Right ventricle myocardium superior (tissue), 1 donor: Measurements from ENCODE around the gene SIRPA. TPM values are rescaled to one million over a fixed set of nuclear protein-coding genes. Genes with fewer than 3 reads are reported as not detected.
"Not testable (repeated sequence)": the region's sequence is repeated elsewhere in the genome, so short reads cannot be mapped to it uniquely, and the experiment has no call there.

Source experiments
- ATAC-seq: fragments of 200-7000 bp; cut with Tn5 transposase; one replicate; pipeline ENCODE4 v1.9.1; 2020; ENCODE audit warnings: mild to moderate bottlenecking; ENCODE audit not compliant: poor library complexity
- DNase-seq: peaks from one replicate; pipeline ENCODE4 v3.0.0-alpha.2; 2020
- intact Hi-C: fragments of 100-400 bp; cut with DNase I; formaldehyde crosslinking; loops from one replicate; pipeline ENCODE4 v1.11.2; 2022
- total RNA-seq: library from RNA; stranded (reverse); fragmentation: NEBNext Ultra II Directional; extraction: Animal tissue kit (Norgen Biotek cat#: 25700); gene quantifications from one replicate; pipeline ENCODE4 v1.2.1, GENCODE V29; 2021
- donor health status: DM: no; HTN: yes; CAD: no; lungs with severe emphysema.

The SIRPA gene
- total RNA-seq, 1 donor from 2014 or later = 19.5 TPM

DNA sequence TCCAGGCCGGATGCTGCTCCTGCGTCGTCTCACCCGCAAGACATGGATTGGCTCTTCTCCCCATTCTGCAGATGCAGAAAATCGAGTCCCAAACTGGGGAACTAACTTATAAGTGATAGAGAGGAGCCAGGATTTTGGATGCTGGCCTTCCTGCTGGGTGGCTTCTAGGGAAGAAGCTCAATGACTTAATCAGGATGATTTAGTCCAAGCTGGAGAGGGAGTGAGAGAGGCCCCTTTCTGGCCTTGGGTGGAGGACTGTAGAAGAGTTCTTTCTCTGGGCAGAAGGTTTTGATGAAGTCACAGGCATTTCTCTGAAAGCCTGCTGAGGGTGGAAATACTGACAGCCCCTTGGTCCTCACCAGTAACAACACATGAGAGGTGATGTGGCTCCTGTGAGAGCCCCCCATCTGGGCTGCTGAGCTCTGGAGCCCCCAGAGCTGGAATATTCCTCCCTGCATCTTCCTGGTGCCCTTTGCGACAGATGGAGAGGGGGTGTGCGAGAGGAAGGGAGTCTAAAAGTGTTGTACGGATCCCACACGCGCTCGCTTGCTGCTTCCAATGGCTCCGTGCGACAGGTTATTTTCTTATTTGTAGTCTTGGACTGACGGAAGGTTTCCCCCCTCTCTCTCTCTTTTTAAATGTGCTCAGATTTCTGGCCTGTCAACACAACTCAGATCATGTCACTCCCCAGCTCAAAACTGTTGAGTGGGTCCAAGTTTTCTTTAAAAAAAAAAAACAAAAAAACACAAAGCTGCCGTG is 3.5 kb downstream of the SIRPA start:
- DNase-seq (no peak), ATAC-seq (no peak)
- intact Hi-C loops = loop anchor here (5.0 kb wide), 1 partner anchor 96 kb away; no protein-coding TSS in a partner anchor

DNA sequence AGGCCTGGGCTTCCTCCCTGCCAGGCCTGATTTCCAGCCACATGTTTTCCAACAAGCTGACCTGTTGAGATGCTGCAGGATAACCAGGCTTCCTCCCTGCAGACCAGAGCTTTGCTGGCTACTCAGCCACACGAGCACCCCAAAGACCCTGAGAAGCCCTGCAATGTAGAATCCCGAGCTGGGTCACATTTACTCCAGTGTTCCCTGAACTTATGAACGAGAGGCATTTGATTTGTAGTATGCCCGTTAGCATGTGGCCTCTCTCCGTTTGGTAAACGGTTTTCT is 4.0 kb downstream of the SIRPA start:
- ATAC-seq = no peak

DNA sequence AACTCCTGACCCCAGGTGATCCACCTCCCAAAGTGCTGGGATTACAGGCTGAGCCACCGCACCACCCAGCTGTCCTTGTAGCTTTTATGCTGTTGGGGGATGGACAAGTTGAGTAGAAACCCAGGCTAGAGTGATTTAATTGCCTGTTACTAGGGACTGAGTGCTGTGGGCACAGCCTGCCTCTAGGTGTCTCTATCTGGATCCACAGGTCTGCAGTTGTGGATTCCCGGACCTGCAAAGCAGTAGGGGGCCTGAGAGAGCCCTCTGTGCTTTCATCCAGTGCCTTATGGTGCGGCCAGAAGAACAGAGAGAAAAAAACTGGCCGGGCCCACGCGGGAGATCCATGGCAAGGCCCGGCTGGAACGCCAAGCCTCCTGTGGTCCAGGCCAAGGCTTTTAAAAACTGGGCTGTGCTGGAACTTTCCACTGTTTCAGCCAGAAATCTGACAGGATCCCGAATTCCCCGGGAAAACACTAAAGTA is 5.2 kb downstream of the SIRPA start:
- peak; percentile 73 for DNase-seq
- intact Hi-C loops = no loop called here
- peak; percentile 72 for ATAC-seq

More for the DNA sequence above, 4.0 kb downstream of the SIRPA start:
- DNase-seq = no peak
- intact Hi-C loops = loop anchor here (5.0 kb wide), 1 partner anchor 97 kb away; no protein-coding TSS in a partner anchor

DNA sequence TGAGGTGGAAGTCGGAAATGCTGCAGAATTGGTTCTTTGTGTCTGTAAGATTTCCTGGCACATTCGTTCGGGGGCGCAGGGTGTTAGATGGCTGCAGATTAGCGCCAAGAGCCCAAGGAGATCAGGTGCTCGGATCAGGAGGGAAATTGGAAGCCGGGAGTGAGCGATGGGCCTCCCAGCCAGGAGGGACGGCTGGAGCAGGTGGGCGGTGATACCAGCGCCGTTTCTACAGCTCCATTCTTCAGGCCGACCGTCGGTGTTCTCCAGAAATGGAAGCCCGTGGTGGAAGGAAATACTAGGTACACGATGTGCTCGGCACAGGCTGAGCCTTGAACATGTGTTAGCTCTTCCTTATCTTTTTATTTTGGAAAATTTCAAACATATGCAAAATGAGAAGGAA is 6.5 kb downstream of the SIRPA start:
- DNase-seq (no peak), ATAC-seq (no peak)
- intact Hi-C loops = no loop called here

DNA sequence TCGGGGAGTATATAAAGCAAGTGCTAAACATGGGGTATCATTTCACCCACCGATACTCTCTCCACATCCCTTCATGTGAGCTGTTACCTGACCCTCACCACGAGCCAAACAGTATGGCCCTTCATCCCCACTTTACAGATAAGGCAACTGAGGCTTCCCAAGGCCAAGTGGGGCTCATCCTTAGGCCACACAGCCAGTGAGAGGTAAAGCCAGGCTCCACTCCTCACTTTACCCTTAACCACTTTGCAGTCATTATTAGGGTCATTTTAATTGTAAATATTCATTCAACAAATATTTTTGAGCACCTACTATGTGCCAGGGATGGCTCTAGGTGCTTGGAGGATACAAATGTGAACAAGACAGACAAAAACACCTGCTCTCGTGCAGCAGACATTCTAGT is 7.0 kb downstream of the SIRPA start:
- intact Hi-C loops = no loop called here
- no peak for ATAC-seq
- no peak for DNase-seq

DNA sequence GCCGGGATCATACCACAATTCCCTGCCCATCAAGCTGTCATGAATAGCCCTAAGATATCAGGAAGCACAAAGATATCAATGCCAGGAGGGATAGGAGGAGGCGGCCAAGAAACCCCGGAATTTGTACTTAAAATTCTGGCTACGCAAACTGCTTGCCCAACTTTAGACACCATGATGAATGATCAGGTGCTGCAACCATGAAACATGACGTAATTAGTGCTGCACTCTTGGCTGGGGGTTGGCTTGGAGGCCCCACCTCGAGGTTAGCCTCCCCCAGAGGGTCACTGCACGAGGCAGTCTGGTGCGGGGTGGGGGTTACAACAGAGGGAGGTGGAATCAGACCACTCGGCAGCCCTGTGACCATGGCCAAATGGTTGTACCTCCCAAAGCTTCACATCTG is 8.9 kb downstream of the SIRPA start:
- DNase-seq (no peak), ATAC-seq (no peak)
- intact Hi-C loops = no loop called here

DNA sequence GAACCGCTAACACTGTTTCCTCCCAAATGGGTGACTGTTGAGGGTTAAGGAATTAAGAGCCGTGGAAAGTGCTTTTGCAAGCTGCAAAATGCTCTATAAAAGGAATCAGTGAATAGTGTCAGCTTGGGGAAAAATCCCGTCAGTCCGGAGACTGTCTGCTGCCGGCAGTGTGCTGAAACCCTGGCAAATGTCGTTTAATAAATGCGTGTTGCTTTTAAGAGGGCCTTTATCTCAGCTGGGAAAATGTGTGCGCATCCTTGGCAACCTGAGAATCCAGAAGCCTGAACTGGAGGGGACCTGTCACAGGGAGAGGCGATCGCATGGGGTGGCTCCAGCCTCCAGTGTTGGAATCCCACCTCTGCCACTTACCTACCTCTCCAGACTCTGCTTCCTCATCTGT is 9.8 kb downstream of the SIRPA start:
- ATAC-seq = no peak
- intact Hi-C loops = no loop called here
- DNase-seq = no peak

DNA sequence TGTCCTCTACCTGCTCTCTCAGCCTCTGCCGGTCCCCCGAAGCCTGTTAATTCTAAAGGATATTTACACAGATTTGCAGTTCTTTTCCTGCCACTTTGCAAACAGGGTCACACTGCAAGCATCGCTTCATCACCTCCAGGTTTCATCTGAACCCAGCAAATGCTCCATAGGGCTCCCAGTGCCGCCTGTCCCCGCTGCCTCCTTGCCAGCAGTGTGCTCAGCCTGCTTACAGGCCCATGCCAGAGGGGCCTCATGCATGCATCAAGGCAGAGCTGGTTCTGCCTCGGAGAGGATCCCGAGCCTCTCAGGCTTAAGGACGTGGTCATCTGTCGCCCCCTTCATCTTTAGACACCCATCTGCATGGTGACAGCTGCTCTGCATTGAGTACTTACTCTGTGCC is 10.5 kb downstream of the SIRPA start:
- ATAC-seq (no peak), DNase-seq (no peak)
- intact Hi-C loops = no loop called here

DNA sequence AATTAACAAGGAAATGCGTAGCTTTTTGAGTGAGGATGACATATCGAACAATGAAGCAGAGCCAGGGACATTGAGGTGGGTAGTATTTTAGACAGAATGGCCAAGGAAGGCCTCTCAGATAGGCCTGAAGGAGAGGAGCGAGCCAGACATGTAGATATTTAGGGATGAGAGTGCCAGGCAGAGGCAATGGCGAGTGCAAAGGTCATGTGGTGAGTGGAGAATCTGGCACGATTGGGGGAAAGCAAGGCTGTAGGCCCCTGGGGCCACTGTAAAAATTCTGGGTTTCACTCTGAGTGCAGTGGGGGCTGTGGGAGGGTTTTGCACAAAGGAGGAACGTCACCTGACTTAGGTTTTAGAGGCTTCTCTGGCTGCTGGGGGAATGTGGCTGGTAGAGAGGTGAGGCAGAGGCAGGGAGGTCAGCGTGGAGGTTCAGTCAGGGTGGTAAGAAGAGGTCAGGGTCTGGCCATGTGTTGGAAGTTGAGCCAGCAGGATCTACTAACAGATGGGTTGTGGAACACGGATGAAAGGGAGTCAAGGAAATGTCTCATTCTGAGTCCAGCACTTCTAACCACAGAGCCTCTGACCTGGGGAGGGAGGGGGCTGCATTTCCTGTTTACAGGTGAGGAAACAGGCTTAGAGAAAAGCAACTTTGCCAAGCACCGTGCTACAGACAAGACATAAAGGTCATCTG is 11.3 kb downstream of the SIRPA start:
- intact Hi-C loops = no loop called here
- no peak for ATAC-seq
- DNase-seq = no peak

DNA sequence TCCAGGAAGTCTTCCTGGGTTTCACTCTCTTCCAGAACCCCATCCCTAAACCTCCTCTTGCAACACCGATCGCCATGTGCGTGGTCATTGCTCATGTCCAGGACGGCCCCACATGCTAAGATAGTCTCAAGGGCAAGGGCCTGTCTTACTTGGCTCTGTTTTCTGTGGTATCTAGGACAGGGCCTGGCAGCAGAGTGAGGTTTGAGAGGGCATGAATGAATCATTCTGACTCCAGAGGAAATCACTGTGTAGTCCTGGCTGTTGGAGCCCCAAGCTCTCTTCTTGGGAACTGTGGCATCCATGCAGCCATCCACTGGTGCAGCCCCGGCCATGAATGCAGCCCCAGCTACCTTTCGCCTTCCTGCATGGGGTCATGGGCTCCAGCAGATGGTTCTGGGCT is 12.4 kb downstream of the SIRPA start:
- DNase-seq = no peak
- ATAC-seq = peak; percentile 66
- intact Hi-C loops = no loop called here

DNA sequence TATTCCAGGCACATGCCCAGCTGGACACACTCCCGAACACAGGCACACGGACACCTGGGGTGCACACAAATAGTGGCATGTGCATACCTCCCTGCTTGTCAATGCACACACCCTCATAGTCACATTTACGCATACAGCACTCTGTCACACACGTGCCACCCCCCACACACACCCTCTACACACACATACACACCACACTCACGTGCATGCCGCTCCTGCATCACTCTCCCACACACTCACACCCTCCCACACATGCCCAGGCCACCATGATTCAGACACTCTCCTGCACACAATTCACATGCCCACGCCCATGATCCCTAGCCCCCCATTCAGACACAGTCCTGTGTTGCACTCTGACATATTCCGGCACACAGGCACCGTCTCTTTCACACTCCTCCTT is 13.0 kb downstream of the SIRPA start:
- intact Hi-C loops = no loop called here
- DNase-seq = no peak
- ATAC-seq = no peak

DNA sequence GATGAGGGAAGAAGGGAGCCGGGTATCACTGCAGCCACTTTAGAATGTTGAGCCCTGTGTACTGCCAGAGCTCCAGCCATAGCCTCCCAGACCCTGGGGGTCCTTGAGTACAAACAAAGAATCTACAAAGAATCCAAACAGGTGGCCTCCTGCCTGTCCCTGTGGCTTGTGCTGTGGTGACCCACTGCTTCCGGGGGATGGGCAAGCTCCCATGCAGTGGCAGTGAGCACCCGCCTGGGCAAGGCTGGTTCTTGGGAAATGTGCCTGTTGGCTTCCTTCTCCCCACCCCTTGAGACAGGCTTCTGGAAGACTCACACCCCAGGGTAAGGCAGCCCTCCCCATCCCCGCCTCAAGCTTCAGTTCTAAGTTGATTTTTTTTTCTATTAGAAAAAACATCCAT is 13.9 kb downstream of the SIRPA start:
- intact Hi-C loops = no loop called here
- ATAC-seq = no peak
- DNase-seq = peak; percentile 17

DNA sequence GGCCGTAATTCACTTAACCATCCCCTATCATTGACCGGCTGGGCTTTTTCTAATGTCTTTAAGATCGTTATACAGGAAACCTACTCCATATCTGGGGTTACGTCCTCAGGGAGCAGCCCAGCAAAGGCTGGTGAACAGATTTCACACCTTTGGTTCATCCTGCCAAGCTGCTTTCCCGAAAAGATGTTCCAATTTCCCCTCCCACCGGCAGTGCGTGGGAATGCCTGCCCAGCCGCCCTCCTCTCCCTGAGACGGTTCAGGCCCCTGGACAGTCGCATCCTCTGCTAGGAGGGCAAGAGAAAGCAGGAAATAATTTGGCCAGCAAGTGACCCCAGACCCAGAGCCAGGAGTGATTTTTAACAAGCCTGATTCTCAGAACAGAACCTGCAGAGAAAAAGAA is 16.3 kb downstream of the SIRPA start:
- ATAC-seq = no peak
- DNase-seq = no peak
- intact Hi-C loops = no loop called here

DNA sequence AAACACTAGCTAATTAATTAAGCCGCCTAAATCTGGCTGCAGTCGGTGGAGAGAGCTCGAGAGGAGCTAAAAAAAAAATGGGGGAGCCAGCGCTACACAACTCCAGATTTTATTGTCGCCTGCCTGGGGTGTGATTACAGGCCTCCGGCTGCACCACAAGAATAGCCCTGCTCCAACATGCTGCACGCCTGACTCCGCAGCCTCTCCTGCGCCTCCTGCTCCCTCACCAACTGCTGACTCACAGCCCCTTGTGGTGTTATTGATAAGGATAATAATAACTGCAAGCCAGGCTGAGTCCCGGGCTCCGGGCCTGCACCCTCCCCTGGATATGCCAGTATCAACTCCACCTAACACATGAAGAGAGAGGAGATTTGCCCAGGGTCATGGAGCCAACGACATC is 16.8 kb downstream of the SIRPA start:
- intact Hi-C loops = no loop called here
- ATAC-seq = peak; percentile 71
- DNase-seq = peak; percentile 56

DNA sequence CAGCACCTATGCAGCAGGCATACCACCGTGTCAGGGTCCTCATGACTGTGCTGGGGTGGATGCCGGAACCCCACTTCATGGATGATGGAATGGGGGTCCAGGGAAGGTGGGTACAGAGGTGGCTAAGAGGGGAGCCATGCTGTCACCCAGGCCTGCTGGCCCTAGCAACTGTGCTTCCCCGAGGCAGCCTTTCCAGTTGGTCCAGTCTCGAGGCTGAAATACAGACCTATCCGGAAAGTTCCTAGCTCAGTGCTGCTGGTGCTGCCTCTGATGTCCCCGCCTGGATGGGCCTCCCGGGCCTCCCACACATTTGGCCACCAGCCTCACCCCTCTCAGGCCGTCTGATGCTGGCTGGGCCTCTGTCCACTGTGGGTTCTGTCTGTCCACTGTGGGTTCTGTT is 17.4 kb downstream of the SIRPA start:
- DNase-seq (no peak), ATAC-seq (peak; percentile 22)
- intact Hi-C loops = no loop called here

DNA sequence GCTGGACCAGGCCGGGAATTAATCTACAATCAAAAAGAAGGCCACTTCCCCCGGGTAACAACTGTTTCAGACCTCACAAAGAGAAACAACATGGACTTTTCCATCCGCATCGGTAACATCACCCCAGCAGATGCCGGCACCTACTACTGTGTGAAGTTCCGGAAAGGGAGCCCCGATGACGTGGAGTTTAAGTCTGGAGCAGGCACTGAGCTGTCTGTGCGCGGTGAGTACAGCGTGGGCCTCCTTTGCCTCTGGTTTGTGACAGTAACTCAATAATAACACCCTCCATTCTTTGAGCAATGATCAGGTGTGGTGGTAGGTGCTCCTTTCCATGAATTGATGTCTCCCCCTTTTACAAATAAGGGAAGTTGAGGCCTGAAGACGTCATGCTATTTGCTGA is 20.0 kb downstream of the SIRPA start:
- DNase-seq, intact Hi-C loops, ATAC-seq: not testable (repeated sequence)

DNA sequence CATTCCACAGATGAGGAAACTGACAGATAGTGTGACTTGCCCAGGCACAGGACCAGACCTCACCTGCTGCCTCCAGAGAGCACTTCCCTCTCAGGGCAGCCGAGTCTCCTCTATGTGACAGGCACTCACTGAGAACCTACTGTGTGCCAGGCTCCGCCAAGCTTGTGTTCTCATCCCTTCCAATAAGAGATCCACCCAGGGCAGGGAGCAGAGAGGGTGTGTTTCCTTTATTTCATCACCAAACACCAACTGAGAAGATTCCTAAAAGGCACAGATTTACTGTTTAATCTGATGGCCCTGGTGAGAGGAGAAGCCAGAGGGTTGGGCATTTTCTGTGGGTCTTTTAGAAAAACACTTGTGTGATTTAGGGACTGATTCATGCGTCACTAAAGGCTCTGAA is 20.5 kb downstream of the SIRPA start:
- DNase-seq = no peak
- intact Hi-C loops = no loop called here
- no peak for ATAC-seq

DNA sequence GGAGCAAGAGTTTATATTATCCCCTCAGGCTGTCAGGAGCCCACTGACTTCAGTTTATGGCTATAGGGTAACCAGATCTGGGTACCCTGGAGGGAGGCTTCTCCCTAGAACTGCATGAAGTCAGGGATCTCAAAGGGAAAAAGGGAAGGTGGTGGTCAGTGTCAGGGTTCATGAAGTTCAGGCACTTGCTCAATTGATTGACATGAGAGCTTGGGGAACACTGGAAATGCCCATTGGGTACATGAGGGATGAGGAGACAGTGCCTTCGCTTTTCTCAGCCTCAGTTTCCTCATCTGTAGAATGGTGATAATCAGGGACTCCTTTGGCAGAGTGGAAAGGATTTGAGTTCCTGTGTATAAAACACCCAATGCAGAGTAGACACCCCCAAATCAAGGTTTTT is 22.6 kb downstream of the SIRPA start:
- intact Hi-C loops = no loop called here
- no peak for DNase-seq
- ATAC-seq = no peak

DNA sequence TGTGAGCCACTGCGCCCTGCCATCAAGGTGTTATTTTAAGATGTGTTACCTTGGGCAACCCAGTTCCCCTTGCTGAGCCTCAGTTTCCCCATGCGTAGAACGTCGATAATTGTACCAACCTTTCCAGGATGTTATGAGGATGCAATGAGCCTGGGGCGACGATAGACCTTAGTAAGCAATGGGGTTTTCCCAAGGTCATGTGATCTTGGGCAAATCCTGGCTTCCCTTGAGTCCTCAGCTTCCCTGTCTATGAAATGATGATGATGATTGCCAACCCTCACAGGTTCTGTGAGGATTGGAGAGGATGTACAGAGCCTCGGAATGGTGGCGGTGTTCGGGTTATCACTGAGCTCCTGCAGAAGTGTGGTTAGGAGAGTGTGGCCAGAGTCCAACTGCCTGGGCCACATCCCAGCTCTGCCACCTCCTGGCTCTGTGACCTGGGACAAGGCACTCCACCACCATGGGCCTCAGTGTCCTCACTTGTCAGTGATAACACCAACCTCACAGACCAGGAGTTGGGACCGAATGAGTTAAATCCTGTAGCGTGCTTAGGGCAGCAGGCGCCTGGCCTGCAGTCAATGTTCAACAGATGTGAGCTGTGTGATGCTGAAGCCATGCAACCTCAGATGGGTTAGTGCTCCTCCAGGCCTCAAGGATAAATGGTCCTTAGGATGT is 23.4 kb downstream of the SIRPA start:
- intact Hi-C loops = no loop called here
- ATAC-seq = peak; percentile 85
- no peak for DNase-seq

DNA sequence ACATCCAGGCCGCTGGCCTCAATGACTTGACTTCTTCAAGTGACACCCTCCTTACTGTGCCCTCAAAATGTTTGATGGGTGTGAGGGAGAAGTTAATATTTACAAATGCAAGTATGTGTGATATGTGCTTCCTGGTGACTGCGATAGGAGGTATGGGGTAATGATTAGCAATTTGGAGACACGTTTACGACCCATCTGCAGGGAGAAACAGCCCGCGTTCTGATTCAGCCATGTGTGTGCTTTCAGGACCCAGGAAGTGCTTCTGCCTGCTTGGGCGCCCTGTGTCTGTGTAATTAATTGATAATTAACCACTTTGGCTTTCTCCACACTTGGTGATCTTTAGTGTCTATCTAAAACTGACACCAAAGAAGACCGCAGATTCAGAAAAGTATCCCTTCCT is 25.0 kb downstream of the SIRPA start:
- DNase-seq = no peak
- intact Hi-C loops = no loop called here
- ATAC-seq = no peak
